Cardiac septum (tissue), 1 donor: ENCODE measurements around the gene TESK2. TPM values are rescaled to one million over a fixed set of nuclear protein-coding genes. Genes with fewer than 3 reads are reported as not detected.

Source experiments
- DNase-seq: peaks from one replicate; pipeline ENCODE4 v3.0.0-alpha.2; 2020; ENCODE audit warnings: low spot score
- intact Hi-C: fragments of 100-400 bp; cut with DNase I; formaldehyde crosslinking; loops from one replicate; pipeline ENCODE4 v1.14.0; 2022
- total RNA-seq: library from RNA; stranded (reverse); fragmentation: NEBNext Ultra II Directional; extraction: Animal tissue kit (Norgen Biotek cat#: 25700); gene quantifications from one replicate; pipeline ENCODE4 v1.2.1, GENCODE V29; 2021
- donor health status: DM: no; HTN: no; CAD: no.

Gene TESK2
- total RNA-seq, 1 donor from 2014 or later: 1.0 TPM

DNA sequence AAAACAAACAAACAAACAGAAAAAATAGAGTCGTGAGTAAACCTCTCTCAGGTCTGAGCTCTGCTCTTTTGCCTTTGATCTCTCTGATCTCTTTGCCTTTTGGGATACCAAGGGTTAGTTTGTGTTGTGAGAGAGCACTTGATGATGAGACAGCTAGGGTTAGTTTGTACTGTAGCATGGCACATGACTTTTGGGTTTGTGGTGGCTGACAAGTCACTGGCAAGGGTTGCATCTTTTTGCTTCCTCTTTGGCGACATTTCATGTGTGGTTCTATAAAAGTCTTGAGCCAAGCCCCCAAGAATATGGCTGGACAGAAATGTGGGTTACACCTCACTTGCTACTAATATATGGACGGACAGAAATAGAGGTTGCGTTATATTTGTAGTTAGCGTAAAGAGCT is 60.5 kb downstream of the TESK2 start:
- intact Hi-C loops: no loop called here
- no peak for DNase-seq

DNA sequence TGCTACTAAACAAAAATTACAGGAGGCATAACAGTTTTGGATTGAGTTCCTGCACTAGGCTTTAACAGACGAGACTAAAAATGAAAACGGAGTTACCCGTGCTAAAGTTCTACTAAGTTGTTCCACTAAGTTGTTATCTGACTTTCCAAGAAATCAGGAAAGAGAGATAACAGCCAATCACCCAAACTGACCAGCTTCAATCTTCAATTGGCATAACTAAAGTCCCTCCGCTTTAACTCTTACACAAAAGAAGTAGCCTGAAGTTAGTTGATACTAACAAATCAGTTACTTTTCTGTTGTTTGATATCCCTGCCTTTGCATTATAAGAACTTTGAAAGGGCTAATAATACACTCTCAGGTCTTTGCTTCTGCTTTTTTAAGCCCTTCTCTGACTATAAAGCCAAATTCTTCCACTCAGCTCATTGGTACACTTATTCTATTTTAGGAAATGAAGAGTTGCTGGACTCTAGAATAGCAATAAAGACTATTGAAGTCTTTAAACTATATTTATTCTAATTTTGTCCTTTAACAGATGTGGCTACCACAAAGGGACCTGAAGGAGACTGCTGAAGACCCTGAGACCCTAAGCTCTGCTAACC is 61.3 kb downstream of the TESK2 start:
- intact Hi-C loops: no loop called here
- no peak for DNase-seq

- intact Hi-C loops: no loop called here
- DNase-seq: no peak
Measured at GRCh38 chr1:45423906-45424678, 66.9 kb downstream of the TESK2 start.

- DNase-seq: no peak
- intact Hi-C loops: no loop called here
Measured at GRCh38 chr1:45421935-45422334, 69.0 kb downstream of the TESK2 start.

DNA sequence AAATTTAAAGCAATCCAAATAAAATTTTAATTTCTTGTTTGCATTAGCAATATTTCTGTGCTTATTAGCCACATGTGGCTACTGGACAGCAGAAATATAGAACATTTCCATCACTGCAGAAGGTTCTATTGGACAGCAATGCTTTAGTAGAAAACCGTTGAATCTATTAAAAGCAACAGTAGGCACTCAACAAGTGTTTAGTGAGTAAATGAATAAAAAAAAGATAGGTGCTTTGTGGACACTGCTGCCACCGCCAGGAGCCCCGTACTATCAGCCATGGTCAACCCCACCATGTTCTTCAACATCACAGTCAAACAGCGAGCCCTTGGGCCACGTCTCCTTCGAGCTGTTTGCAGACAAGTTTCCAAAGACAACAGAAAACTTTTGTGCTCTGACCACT is 76.2 kb downstream of the TESK2 start:
- intact Hi-C loops: no loop called here
- no peak for DNase-seq

DNA sequence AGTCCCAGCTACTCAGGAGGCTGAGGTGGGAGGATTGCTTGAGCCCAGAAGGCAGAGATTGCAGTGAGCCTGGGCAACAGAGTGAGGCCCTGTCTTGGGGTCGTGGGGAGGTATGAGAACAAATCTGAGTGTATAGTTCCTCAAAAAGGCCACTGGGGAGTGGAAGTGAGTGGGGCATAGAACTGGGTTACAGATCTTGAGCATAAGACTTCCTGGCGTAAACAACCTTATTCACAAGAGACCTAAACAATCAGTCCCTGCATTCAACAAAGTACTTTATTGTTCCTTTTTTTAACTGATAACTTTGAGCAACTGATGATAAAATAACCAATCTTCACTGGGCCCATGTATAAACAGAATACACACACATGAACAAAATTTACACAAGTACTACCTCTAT is 78.1 kb downstream of the TESK2 start:
- no peak for DNase-seq
- intact Hi-C loops: no loop called here

DNA sequence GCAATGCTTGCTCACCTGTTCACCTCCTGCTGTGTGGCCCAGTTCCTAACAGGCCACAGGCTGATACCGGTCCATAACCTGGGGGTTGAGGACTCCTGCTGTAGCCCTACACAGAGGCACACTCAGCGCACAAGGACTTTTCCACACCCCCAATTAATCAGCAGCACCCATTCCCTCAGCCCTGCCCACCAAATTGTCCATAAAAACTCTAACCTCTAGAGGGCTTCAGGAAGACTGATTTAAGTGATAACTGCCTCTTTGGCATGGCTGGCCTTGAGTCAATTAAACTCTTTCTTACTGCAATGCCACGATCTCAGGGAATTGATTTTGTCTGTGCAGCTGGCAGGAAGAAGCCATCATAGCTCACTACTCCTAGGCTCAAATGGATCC is 79.5 kb downstream of the TESK2 start:
- no peak for DNase-seq
- intact Hi-C loops: no loop called here

DNA sequence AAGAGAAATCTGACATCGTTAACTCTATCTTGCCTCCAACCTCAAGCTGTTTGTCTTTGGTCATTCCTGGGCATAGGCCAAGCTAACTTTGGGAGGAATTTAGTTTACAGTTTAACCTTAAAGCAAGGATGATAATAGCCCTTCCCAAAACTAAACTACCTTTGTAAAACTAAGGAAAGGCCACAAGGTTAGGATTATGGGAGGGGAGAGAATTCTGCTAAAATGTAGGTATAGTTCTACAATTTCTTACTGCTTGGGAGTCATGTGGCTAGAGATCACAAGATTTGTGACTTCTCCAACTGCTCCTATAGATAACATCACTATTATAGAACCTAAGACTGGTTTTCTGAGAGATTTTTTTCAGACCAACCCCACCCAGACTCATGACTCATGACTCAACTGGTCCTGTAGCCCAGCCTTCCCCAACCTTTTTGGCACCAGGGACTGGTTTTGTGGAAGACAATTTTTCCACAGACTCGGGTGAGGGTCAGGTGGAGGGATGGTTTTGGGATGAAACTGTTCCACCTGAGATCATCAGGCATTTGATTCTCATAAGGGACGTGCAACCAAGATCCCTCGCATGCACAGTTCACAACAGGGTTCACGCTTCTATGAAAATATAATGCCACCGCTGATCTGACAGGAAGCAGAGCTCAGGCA is 80.0 kb downstream of the TESK2 start:
- intact Hi-C loops: no loop called here

DNA sequence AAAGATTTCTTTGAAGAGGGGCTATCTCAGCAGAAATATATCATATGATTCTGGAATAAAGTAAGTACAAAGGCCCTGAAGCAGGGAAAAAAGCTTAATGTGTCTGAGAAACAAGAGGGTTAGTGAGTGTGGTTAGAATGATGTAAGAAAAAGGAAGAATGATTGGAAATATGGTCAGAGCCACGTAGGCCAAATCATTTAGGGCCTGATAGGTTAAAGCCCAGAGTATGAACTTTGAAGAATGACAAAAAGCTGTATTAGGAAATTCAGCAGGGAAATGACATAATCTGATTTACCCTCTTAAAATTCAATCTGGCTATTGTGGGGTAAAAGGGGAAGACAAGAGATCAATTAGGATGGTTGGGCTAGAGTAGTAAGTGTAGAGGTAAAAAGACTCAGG is 81.7 kb downstream of the TESK2 start:
- intact Hi-C loops: no loop called here
- no peak for DNase-seq

More for the DNA sequence above, 80.0 kb downstream of the TESK2 start:
- no peak for DNase-seq

GRCh38 chr1:45407629-45408287 is 83.2 kb downstream of the TESK2 start:
- intact Hi-C loops: no loop called here
- DNase-seq: no peak

DNA sequence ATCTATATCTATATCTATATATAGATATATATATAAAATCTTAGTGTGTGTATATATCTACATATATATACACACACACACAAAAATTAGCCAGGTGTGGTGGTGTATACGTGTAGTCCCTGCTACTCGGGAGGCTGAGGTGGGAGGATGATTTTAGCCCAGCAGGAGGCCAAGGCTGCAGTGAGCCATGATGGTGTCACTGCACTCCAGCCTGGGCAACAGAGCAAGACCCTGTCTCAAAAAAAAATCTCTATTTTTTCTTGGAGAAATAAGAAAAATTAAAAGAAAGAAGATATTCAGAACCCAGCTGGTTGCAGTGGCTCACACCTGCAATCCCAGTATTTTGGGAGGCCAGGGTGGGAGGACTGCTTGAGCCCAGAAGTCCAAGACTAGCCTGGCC is 85.3 kb downstream of the TESK2 start:
- no peak for DNase-seq
- intact Hi-C loops: no loop called here

DNA sequence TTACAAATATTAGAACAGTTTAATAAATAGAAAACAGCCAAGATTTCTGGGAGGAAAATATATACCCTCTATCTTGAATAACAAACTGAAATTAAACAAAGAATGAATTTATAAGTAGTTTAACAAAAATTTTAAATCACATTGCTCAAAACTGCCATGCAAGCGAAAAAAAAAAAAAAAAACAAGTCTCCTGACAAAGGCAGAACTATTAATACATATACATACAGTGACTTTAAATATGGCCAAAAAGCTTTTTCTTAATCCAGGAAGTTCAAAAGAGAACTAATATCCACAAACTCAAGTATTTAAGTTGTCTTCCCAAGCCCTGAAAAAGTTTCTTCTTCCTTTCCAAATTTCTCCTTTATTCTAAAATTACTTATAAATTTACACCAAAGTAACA is 87.2 kb downstream of the TESK2 start:
- no peak for DNase-seq
- intact Hi-C loops: no loop called here

- intact Hi-C loops: no loop called here
- DNase-seq: no peak
Measured at GRCh38 chr1:45403298-45403697, 87.7 kb downstream of the TESK2 start.

GRCh38 chr1:45401524-45401923 is 89.4 kb downstream of the TESK2 start:
- intact Hi-C loops: no loop called here
- no peak for DNase-seq

DNA sequence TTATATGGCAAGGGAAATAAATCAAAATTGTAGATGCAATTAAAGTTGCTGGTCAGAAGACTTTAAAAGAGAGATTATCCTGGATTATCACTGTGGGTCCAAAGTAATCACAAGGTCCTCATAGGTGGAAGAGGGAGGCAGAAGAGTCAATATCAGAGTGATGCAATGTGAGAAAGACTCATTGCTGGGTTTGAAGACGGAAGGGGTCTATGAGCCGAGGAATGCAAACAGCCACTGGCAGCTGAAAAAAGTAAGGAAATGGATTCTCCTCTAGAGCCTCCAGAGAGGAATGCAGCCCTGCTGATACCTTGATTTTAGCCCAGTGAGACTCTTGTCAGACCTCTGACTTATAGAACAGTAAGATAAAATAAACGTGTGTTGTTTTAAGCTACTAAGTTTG is 90.9 kb downstream of the TESK2 start:
- no peak for DNase-seq
- intact Hi-C loops: no loop called here

GRCh38 chr1:45397285-45397684 is 93.7 kb downstream of the TESK2 start:
- intact Hi-C loops: no loop called here
- DNase-seq: no peak

GRCh38 chr1:45395582-45395981 is 95.4 kb downstream of the TESK2 start:
- DNase-seq: no peak
- intact Hi-C loops: no loop called here

GRCh38 chr1:45395051-45395450 is 95.9 kb downstream of the TESK2 start:
- no peak for DNase-seq
- intact Hi-C loops: no loop called here

DNA sequence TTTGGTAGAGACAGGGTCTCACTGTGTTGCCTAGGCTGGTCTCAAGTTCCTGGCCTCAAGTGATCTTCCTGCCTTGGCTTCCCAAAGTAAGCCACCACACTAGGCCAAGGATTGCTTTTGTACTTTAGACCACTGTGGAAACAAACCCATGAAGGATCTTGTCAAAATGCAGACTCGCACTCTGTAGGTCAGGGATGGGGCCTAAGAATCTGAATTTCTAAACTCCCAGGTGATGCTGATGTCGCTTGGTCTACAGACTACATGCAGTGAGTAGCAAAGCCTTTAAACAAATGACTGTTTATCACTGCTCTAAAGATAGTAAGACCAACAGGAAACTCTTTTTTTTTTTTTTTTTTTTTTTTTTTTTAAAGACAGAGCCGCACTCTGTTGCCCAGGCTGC is 96.6 kb downstream of the TESK2 start:
- intact Hi-C loops: no loop called here
- no peak for DNase-seq

DNA sequence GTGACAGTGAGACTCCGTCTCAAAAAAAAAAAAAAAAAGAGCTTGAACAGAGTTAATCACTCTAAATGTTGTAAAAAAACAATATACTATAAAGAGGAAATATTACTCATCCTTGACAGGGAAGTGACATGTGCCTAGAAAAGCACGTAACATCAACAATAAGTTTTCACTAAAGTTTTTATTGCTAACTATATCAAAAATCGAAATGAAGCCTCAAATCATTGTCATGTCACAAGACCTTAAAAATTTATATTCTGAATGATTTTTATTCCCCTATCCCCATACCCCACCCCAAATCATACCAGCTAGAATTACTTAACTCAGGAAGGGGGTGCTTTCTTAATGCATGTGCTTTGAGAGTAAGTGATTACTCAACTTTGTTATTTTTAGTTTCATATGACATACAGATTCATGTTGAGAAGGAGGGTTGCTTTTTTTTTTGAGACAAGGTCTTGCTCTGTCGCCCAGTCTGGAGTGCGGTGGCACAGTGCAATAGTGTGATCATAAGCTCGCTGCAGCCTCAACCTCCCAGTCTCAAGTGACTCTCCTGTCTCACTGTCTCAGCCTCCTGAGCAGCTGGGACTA is 97.2 kb downstream of the TESK2 start:
- DNase-seq: no peak
- intact Hi-C loops: no loop called here
